Body of pancreas (tissue), 4 donors: Measurements from ENCODE around the gene PBX3.

Source experiments
- POLR2A ChIP-seq, 3 donors: fragments of 450-650 bp; IDR thresholded peaks; one replicate each; pipeline ENCODE4 v1.6.1; 2016; ENCODE audit warnings: antibody characterized with exemption in 3 of 3, mild to moderate bottlenecking in 2 of 3
- TF ChIP-seq, protein P1 (sequence below), 7 experiments: fragments of 450-650 bp in 4 of 7; fragments of 200-600 bp in 3 of 7; sonication (generic) in 3 of 7; IDR thresholded peaks; one replicate each; pipeline ENCODE4 v1.5.1; 2016 to 2019; ENCODE audit warnings: antibody characterized with exemption in 7 of 7

DNA sequence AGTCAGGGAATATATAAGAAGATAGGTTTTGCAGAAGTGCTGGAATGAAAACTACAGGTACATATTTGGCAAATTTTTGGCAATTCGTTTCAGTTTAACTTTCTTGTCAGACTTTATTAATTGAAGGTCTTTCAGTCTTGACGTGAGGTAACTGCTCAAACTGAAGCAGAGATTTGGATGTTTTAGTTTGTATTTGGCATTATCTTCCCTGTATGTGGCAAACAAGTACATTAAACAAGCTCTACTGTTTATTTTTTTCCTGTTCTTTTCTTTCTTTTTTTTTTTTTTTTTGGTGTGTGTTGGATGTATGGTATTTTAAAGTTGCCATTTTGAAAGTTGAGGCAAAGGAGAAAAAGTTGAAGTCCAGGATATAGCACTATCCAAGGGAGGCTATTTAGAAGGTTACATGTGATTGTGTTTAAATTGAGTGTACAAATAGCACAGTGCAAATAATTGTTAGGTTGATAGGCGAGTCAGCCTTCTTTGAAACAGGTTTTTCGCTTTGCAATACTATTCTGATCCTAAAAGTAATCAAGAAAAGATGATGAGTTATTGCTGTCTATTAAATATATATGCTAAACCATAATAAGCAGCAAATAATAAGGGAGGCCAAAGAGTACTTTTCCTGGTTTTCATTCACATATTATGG lies 2.2 kb downstream of the PBX3 start:
- TF ChIP-seq, protein P1, sequence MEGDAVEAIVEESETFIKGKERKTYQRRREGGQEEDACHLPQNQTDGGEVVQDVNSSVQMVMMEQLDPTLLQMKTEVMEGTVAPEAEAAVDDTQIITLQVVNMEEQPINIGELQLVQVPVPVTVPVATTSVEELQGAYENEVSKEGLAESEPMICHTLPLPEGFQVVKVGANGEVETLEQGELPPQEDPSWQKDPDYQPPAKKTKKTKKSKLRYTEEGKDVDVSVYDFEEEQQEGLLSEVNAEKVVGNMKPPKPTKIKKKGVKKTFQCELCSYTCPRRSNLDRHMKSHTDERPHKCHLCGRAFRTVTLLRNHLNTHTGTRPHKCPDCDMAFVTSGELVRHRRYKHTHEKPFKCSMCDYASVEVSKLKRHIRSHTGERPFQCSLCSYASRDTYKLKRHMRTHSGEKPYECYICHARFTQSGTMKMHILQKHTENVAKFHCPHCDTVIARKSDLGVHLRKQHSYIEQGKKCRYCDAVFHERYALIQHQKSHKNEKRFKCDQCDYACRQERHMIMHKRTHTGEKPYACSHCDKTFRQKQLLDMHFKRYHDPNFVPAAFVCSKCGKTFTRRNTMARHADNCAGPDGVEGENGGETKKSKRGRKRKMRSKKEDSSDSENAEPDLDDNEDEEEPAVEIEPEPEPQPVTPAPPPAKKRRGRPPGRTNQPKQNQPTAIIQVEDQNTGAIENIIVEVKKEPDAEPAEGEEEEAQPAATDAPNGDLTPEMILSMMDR (IDR thresholded peaks at IDR 0.05): no peak
- TF ChIP-seq POLR2A (IDR thresholded peaks at IDR 0.05): no peak
